Hepatocyte (in vitro differentiated cells): ENCODE measurements around the gene KIAA1755. TPM values are rescaled to one million over a fixed set of nuclear protein-coding genes. Genes with fewer than 3 reads are reported as not detected.

ENCODE experiments used
- DNase-seq: peaks from one replicate; pipeline ENCODE4 v3.0.0-alpha.2; 2016; ENCODE audit warnings: low spot score
- H2AFZ ChIP-seq: fragments of 200-600 bp; sonication (generic); 2 replicates; pipeline ENCODE4 v1.6.0; 2016; ENCODE audit warnings: antibody characterized with exemption, mild to moderate bottlenecking
- H3K27ac ChIP-seq: fragments of 200-600 bp; sonication (generic); 2 replicates; pipeline ENCODE4 v1.5.1; 2016; ENCODE audit warnings: mild to moderate bottlenecking
- H3K27me3 ChIP-seq: fragments of 200-600 bp; sonication (generic); 2 replicates; pipeline ENCODE4 v1.6.1; 2016
- H3K36me3 ChIP-seq: fragments of 200-600 bp; sonication (generic); replicated peaks from 2 replicates; pipeline ENCODE4 v1.5.1; 2016; ENCODE audit warnings: low read depth; ENCODE audit not compliant: insufficient read depth
- H3K4me1 ChIP-seq: fragments of 200-600 bp; sonication (generic); 2 replicates; pipeline ENCODE4 v1.5.1; 2016; ENCODE audit warnings: mild to moderate bottlenecking, moderate library complexity; ENCODE audit not compliant: insufficient read depth
- H3K4me2 ChIP-seq: fragments of 200-600 bp; sonication (generic); 2 replicates; pipeline ENCODE4 v1.6.0; 2016
- H3K4me3 ChIP-seq: fragments of 200-600 bp; sonication (generic); 2 replicates; pipeline ENCODE4 v1.5.1; 2016; ENCODE audit warnings: mild to moderate bottlenecking
- H3K79me2 ChIP-seq: fragments of 200-600 bp; sonication (generic); 2 replicates; pipeline ENCODE4 v1.6.0; 2017; ENCODE audit warnings: mild to moderate bottlenecking
- H3K9me2 ChIP-seq: fragments of 200-600 bp; sonication (generic); replicated peaks from 2 replicates; pipeline ENCODE4 v1.6.0; 2017; ENCODE audit warnings: mild to moderate bottlenecking; ENCODE audit not compliant: insufficient read depth
- H3K9me3 ChIP-seq: fragments of 200-600 bp; sonication (generic); 2 replicates; pipeline ENCODE4 v1.5.1; 2016; ENCODE audit warnings: low read depth, mild to moderate bottlenecking
- H4K20me1 ChIP-seq: fragments of 200-600 bp; sonication (generic); 2 replicates; pipeline ENCODE4 v1.6.0; 2016; ENCODE audit warnings: mild to moderate bottlenecking; ENCODE audit not compliant: insufficient read depth, poor library complexity, severe bottlenecking
- EZH2 ChIP-seq: fragments of 200-600 bp; sonication (generic); IDR thresholded peaks from 2 replicates; pipeline ENCODE4 v1.6.1; 2016; ENCODE audit warnings: antibody characterized with exemption, mild to moderate bottlenecking, borderline replicate concordance
- EZH2phosphoT487 ChIP-seq: fragments of 200-600 bp; sonication (generic); IDR thresholded peaks from one replicate; pipeline ENCODE4 v1.6.1; 2018; ENCODE audit warnings: antibody characterized with exemption, mild to moderate bottlenecking, low read depth, moderate library complexity; ENCODE audit not compliant: unreplicated experiment, severe bottlenecking
- WGBS: methylation state at CpG from one replicate; pipeline ENCODE4 v1.1.6; 2016; ENCODE audit warnings: low lambda C conversion rate; ENCODE audit errors: missing lambda C conversion rate; 5-methylcytosine and 5-hydroxymethylcytosine counted together
- polyA plus RNA-seq: library from polyadenylated mRNA; unstranded; fragments of >200 nt; fragmentation: Nextera tagmentation; extraction: Ambion mirVana; gene quantifications from 2 replicates; pipeline ENCODE4 v1.2.1, GENCODE V29; 2016
- total RNA-seq: library from RNA; depleted of rRNA; stranded (reverse); fragments of >200 nt; gene quantifications from 2 replicates; pipeline ENCODE4 v1.2.3, GENCODE V29; 2014
- TF ChIP-seq, protein P1 (sequence below): fragments of 200-600 bp; sonication (generic); IDR thresholded peaks from 2 replicates; pipeline ENCODE4 v1.5.1; 2016; ENCODE audit warnings: antibody characterized with exemption, mild to moderate bottlenecking; ENCODE audit not compliant: poor library complexity

KIAA1755 gene
- total and polyA plus RNA-seq, 2 experiments from 2014 or later: 1.6 to 3.4 TPM

DNA sequence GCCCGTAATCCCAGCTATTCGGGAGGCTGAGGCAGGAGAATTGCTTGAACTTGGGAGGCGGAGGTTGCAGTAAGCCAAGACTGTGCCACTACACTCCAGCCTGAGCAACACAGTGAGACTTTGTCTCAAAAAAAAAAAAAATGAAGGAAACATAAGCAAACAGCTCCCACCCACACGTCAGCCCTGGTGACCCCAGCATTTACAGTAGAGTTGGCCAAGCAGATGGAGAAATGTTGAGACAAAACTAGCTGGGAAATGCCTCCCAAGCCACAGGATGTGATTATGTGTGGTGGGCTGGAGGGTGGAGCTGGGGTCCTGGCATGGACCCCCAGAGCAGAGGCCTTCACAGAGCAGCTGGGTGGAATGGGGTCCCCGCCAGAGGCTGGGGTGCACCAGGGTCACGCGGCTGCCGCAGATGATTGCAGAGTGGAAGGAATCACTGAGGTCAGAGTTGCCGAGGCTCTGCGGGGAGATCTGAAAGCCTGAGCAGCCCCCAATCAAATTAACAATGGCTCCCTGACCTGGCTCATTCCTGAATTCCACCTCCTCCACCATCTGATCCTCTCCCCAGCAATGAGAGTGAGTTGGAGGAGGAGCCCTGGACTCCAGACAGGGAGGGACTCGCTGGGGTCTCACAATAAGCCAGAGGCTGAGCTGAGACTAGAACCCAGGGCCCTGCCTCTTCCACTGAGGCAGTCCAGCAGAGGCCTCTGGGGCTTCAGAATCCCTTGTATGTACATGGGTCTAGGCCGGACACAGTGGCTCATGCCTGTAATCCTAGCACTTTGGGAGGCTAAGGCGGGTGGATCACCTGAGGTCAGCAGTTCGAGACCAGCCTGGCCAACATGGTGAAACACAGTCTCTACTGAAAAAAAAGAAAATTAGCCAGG is 60.8 kb downstream of the KIAA1755 start:
- Histone ChIP-seq H3K27ac (no peak overlapping the region), H3K9me3 (no peaks in the 10 kb centered on the region), H3K79me2 (no peaks in the 10 kb centered on the region), H3K9me2 (no peaks in the 10 kb centered on the region), H4K20me1 (no peaks in the 10 kb centered on the region), H3K4me1 (no peaks in the 10 kb centered on the region), H3K27me3 (no peaks in the 10 kb centered on the region), H3K36me3 (no peaks in the 10 kb centered on the region), H3K4me3 (no peak overlapping the region), H3K4me2 (no peak overlapping the region), H2AFZ (no peak overlapping the region)
- TF ChIP-seq EZH2phosphoT487: no peak
- TF ChIP-seq, protein P1, sequence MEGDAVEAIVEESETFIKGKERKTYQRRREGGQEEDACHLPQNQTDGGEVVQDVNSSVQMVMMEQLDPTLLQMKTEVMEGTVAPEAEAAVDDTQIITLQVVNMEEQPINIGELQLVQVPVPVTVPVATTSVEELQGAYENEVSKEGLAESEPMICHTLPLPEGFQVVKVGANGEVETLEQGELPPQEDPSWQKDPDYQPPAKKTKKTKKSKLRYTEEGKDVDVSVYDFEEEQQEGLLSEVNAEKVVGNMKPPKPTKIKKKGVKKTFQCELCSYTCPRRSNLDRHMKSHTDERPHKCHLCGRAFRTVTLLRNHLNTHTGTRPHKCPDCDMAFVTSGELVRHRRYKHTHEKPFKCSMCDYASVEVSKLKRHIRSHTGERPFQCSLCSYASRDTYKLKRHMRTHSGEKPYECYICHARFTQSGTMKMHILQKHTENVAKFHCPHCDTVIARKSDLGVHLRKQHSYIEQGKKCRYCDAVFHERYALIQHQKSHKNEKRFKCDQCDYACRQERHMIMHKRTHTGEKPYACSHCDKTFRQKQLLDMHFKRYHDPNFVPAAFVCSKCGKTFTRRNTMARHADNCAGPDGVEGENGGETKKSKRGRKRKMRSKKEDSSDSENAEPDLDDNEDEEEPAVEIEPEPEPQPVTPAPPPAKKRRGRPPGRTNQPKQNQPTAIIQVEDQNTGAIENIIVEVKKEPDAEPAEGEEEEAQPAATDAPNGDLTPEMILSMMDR: no peak
- TF ChIP-seq EZH2: no peak
- DNase-seq: no peak
- WGBS: 93% methylated on average over 14 of the region's 14 CpGs

DNA sequence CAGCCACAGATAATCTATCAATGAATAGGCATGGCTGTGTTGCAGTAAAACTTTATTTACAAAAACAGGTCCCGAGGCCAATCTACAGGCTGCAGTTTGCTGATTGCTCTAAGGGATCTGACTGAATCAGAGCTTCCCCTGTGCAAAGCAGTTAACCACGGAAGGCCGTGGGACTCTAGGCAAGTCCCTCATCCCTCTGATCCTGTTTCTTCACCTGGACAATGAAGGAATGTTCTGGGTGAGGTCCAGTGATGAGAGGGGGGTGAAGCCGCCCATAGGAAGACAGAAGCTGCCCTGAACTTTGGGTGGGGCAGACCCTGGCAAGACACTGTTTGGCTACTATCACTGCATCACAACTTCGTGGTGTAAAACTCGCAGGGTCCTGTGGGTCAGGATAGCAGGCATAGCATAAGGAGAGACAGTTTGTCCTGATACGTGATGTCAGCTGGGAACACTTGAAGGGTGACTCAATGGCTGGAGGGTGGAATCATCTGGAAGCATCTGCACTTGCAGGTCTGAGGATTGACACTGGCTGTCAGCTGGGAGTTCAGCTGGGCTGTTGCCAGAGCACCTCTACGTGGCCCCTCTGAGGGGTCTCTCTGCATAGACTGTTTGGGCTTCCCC is 62.2 kb downstream of the KIAA1755 start:
- no peak overlapping the region for H3K27ac ChIP-seq
- no peaks in the 10 kb centered on the region for H3K4me1 ChIP-seq
- no peak overlapping the region for H3K4me3 ChIP-seq

DNA sequence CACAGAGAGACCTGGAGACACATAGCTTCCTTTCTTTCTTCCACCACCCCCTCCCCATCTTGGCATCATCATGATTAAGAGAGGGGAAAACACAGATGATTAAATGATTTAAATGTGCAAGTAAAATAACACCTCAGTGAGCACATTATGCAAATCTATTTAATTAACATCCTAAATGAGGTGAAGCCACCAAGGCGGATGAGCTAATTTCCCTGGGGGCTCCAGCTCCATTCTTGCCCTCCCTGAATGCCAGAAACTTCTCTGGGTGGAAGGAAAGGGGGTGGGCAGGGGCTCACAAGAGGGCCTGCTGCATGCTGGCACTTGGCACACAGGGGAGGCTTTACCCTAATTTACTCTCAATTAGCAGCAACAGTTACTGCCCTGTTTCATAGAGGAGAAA is 62.9 kb downstream of the KIAA1755 start:
- Histone ChIP-seq H2AFZ (no peak overlapping the region), H3K27me3 (no peaks in the 10 kb centered on the region), H3K36me3 (no peaks in the 10 kb centered on the region), H4K20me1 (no peaks in the 10 kb centered on the region), H3K4me1 (no peaks in the 10 kb centered on the region), H3K79me2 (no peaks in the 10 kb centered on the region), H3K4me2 (no peak overlapping the region), H3K4me3 (no peak overlapping the region), H3K27ac (no peak overlapping the region), H3K9me2 (no peaks in the 10 kb centered on the region), H3K9me3 (no peaks in the 10 kb centered on the region)
- WGBS: 84% methylated on average over 1 of the region's 1 CpG
- TF ChIP-seq EZH2 (no peak), EZH2phosphoT487 (no peak)
- TF ChIP-seq, protein P1: no peak
- DNase-seq: no peak

More for the DNA sequence above, 62.2 kb downstream of the KIAA1755 start:
- TF ChIP-seq EZH2: no peak
- TF ChIP-seq EZH2phosphoT487: no peak
- TF ChIP-seq, protein P1: no peak
- DNase-seq: no peak
- H3K36me3 ChIP-seq: no peaks in the 10 kb centered on the region
- 67% methylated on average over 8 of the region's 8 CpGs for WGBS
- H3K27me3 ChIP-seq: no peaks in the 10 kb centered on the region
- no peaks in the 10 kb centered on the region for H3K9me2 ChIP-seq
- H4K20me1 ChIP-seq: no peaks in the 10 kb centered on the region
- no peak overlapping the region for H3K4me2 ChIP-seq
- H2AFZ ChIP-seq: no peak overlapping the region
- H3K79me2 ChIP-seq: no peaks in the 10 kb centered on the region
- H3K9me3 ChIP-seq: no peaks in the 10 kb centered on the region
